SJCRH30 (cell line): Measurements from ENCODE around the gene MDM4. TPM values are rescaled to one million over a fixed set of nuclear protein-coding genes. Genes with fewer than 3 reads are reported as not detected.
A peak's percentile ranks its signal among the peaks of the same experiment; 100 is the strongest.

Experiments
- DNase-seq, 2 experiments: peaks; one replicate each; pipeline ENCODE4 v3.0.0-alpha.2; 2015 to 2020
- H3K27ac ChIP-seq: fragments of 250-450 bp; sonication (Bioruptor Pico); 2 replicates; pipeline ENCODE4 v1.5.1; 2020; ENCODE audit warnings: mild to moderate bottlenecking, moderate library complexity
- H3K27me3 ChIP-seq: fragments of 250-450 bp; sonication (Bioruptor Pico); 2 replicates; pipeline ENCODE4 v1.5.1; 2020; ENCODE audit warnings: mild to moderate bottlenecking, moderate library complexity
- H3K36me3 ChIP-seq: fragments of 250-450 bp; sonication (Bioruptor Pico); 2 replicates; pipeline ENCODE4 v1.5.1; 2020; ENCODE audit warnings: mild to moderate bottlenecking, moderate library complexity
- H3K4me1 ChIP-seq: fragments of 250-450 bp; sonication (Bioruptor Pico); 2 replicates; pipeline ENCODE4 v1.5.1; 2020; ENCODE audit warnings: mild to moderate bottlenecking, moderate library complexity
- H3K4me3 ChIP-seq: fragments of 250-450 bp; sonication (Bioruptor Pico); 2 replicates; pipeline ENCODE4 v1.5.1; 2020; ENCODE audit warnings: mild to moderate bottlenecking, moderate library complexity
- H3K9me3 ChIP-seq: fragments of 250-450 bp; sonication (Bioruptor Pico); replicated peaks from 2 replicates; pipeline ENCODE4 v1.5.1; 2020; ENCODE audit warnings: mild to moderate bottlenecking, moderate library complexity
- total RNA-seq: library from RNA; depleted of rRNA; stranded (reverse); fragments of >200 nt; shearing (Covaris generic); gene quantifications from 2 replicates; pipeline ENCODE4 v1.2.3, GENCODE V29; 2014; rRNA removed

MDM4 gene, protein sequence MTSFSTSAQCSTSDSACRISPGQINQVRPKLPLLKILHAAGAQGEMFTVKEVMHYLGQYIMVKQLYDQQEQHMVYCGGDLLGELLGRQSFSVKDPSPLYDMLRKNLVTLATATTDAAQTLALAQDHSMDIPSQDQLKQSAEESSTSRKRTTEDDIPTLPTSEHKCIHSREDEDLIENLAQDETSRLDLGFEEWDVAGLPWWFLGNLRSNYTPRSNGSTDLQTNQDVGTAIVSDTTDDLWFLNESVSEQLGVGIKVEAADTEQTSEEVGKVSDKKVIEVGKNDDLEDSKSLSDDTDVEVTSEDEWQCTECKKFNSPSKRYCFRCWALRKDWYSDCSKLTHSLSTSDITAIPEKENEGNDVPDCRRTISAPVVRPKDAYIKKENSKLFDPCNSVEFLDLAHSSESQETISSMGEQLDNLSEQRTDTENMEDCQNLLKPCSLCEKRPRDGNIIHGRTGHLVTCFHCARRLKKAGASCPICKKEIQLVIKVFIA
- total RNA-seq: 26.6 and 41.2 TPM in 2 replicates

- Histone ChIP-seq H3K9me3 (no peaks in the 10 kb centered on the region), H3K4me1 (peaks cover 16% of the 10 kb centered on the region), H3K27ac (peak within 1 kb of the TSS; percentile 92), H3K36me3 (peaks cover 8% of the 10 kb centered on the region; the same call in 1 of the 2 replicates), H3K4me3 (peak within 1 kb of the TSS; percentile 86), H3K27me3 (no peaks in the 10 kb centered on the region)
- peak; percentile 97 to 99 for DNase-seq
These were observed at the start of gene MDM4 for GRCh38 chr1:204516180-204516879. Gene MDM4, plus strand, starts transcription at chr1:204516406. Its CDS starts 9,113 bp downstream, at chr1:204525519.

DNA sequence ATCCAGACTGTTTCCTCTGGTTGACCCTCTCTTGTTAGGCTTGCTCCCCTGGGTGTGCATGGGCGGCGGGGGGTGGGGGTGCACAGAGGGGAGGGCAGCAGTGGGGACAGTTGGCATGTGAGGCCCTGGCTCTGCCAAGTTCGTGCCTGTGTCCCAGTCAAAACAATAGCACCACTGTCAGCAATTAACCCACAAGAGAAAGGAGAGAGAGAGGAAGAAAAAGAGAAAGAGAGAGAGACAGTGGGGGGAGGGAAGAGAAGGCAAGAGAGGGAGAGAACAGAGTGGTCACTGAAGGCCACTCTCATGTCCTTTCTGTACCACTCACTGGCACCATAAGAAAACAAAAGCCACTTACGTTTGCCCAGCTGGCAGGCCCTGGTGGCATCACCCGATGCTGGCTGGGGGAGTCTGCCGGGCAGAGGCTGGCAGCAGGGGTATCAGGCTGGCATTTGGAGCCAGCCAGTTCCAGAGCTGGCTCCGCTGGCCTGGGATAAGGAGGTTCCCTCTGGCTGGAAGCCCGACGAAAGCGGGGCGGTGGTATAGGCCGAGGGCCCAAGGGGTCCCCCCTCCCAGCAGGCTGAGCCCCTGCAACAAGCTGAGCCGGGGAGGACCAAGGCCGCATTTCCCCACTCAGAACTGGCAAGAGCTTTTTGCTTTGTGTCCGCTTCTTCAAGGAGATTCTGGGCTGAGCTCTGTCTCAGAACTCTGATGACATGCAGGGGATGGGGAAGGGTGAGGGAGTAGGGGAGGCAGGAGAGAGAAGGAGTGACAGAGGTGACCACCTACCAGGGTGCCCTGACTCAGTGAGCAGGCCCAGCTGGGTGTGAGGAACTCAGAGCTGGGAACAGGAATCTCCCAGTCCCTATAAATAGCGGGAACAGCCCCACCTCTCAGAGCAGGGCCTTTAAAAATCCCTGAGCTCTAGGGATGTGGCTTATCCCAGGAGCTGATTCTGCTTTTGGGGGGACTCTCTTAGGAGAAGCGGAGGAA lies 49.5 kb upstream of the MDM4 start:
- no peaks in the 10 kb centered on the region for H3K36me3 ChIP-seq
- H3K27ac ChIP-seq: peak overlapping the region; percentile 64
- no peak overlapping the region for H3K4me3 ChIP-seq
- H3K4me1 ChIP-seq: peaks cover 31% of the 10 kb centered on the region
- peak in 1 of 2 experiments; percentile 35 for DNase-seq
- H3K9me3 ChIP-seq: no peaks in the 10 kb centered on the region; the same call in 1 of the 2 replicates
- H3K27me3 ChIP-seq: no peaks in the 10 kb centered on the region

DNA sequence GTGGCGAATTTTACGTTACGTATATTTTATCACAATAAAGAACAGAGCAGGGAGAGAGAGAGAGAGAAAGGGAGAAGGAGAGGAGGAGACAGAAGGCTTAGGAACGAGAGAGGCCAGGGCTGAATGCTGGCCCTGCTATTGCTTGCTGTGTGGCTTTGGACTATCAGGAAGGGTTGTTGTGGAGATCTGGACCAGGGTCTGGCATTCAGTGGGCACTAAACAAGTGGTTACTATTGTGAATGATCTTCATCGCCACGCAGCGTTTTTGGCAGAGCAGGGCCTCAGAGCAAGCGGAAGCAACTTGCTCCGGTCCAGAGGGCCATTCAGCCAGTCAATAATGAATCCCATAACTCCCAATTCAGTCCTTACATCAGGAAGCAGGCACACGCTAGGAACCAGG lies 48.0 kb upstream of the MDM4 start:
- Histone ChIP-seq H3K4me1 (peaks cover 31% of the 10 kb centered on the region), H3K4me3 (no peak overlapping the region), H3K9me3 (no peaks in the 10 kb centered on the region; the same call in 1 of the 2 replicates), H3K27ac (no peak overlapping the region), H3K36me3 (no peaks in the 10 kb centered on the region), H3K27me3 (no peaks in the 10 kb centered on the region)
- no peak for DNase-seq

- peaks cover 31% of the 10 kb centered on the region for H3K4me1 ChIP-seq
These were observed 47.4 kb upstream of the MDM4 start for GRCh38 chr1:204468766-204469302.

DNA sequence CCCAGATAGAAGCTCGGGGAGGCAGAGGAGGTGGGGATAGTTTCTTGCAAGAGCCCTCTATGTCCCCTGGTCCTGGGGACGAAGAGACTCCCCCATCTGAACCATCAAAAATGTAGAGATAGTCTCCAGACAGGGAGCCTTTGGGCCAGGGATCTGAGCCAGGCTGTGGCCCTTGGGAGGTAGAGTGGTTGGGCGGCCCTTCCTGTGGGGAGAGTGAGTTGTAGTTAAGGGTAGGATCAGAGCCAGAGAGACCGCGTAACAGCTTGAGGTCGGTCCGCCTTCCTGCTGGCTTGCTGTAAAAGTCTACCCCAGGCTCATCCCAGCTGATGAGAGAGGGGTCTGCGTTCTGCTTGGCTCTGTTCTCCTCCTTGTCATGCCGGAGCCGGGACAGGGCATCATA lies 46.9 kb upstream of the MDM4 start:
- peaks cover 27% of the 10 kb centered on the region for H3K4me1 ChIP-seq

More at GRCh38 chr1:204468766-204469302, 47.4 kb upstream of the MDM4 start:
- DNase-seq: no peak
- Histone ChIP-seq H3K36me3 (no peaks in the 10 kb centered on the region), H3K9me3 (no peaks in the 10 kb centered on the region; the same call in 1 of the 2 replicates), H3K27me3 (no peaks in the 10 kb centered on the region), H3K4me3 (no peak overlapping the region), H3K27ac (no peak overlapping the region)

GRCh38 chr1:204471687-204472086 lies 44.5 kb upstream of the MDM4 start:
- DNase-seq: no peak
- Histone ChIP-seq H3K4me1 (peaks cover 23% of the 10 kb centered on the region), H3K36me3 (no peaks in the 10 kb centered on the region), H3K27me3 (no peaks in the 10 kb centered on the region), H3K9me3 (no peaks in the 10 kb centered on the region; the same call in 1 of the 2 replicates), H3K27ac (no peak overlapping the region), H3K4me3 (no peak overlapping the region)

More for the DNA sequence above, 46.9 kb upstream of the MDM4 start:
- Histone ChIP-seq H3K4me3 (no peak overlapping the region), H3K9me3 (no peaks in the 10 kb centered on the region; the same call in 1 of the 2 replicates), H3K36me3 (no peaks in the 10 kb centered on the region), H3K27me3 (no peaks in the 10 kb centered on the region), H3K27ac (no peak overlapping the region)
- DNase-seq: no peak

GRCh38 chr1:204472660-204473059 lies 43.5 kb upstream of the MDM4 start:
- no peaks in the 10 kb centered on the region for H3K36me3 ChIP-seq
- no peak overlapping the region for H3K4me3 ChIP-seq
- peaks cover 16% of the 10 kb centered on the region for H3K4me1 ChIP-seq
- DNase-seq: no peak
- H3K27me3 ChIP-seq: no peaks in the 10 kb centered on the region
- H3K27ac ChIP-seq: no peak overlapping the region
- H3K9me3 ChIP-seq: no peaks in the 10 kb centered on the region; the same call in 1 of the 2 replicates

DNA sequence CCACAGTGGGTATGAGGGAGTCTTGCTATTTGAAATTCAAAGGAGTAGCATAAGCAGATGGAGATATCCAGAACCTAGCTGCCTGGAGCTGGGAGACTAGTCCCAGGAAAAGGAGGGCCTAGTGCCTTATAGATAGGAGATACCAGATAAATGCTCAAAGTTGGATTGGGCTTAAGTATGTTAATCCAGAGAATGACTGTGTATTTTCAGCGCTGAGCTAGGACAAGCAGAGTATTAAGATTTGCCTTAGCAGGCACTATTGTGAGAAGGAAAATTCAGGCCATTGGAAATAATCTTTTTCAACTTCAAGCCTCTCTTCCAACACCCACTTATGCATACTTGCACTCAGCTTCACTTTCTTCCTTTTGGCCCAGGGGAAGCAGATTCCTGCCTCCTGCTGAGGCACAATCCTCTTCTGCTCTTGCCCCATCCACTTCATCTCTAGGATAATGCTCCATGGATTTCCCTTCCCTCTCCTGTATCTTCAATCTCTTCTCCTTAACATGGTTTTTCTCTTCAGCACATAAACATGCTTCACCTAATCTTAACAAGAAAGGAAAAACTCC lies 42.7 kb upstream of the MDM4 start:
- DNase-seq: no peak
- Histone ChIP-seq H3K9me3 (no peaks in the 10 kb centered on the region; the same call in 1 of the 2 replicates), H3K4me3 (no peak overlapping the region), H3K36me3 (no peaks in the 10 kb centered on the region), H3K4me1 (peaks cover 16% of the 10 kb centered on the region), H3K27ac (no peak overlapping the region), H3K27me3 (no peaks in the 10 kb centered on the region)

DNA sequence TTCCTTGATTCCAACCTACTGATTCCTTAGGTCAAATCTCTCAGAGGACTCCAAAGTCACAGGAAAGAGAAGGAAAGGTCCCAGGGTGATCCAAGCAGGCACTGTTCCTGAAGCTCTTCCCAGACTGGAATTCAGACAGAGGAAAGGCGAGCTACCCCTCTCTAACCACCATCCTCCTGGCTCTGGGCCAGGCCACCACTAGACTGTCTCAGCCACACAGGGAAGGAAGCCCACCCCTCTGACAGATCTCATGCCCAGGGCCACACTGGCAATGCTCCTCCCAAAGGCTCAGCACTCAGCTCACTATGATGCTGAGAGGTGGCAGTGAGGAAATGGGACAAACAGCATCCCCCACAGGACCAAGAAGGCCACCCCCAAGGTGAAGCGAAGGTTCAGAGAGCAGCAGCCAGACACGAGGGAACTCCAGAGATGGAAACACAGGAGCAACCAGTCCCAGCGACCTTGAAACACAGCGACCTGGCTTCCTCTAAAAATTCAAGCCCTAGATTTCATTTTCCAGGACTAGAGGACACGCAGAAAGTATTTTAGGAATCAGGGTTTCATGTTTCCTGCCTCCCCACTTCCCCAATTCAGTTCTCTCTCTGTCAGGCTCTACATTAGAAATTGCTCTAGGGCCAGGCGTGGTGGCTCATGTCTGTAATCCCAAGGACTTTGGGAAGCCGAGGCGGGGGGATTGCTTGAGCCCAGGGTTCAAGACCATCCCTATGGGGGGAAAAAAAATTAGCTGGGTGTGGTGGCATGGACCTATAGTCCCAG lies 40.4 kb upstream of the MDM4 start:
- H3K27ac ChIP-seq: no peak overlapping the region; the same call in 1 of the 2 replicates
- no peaks in the 10 kb centered on the region for H3K27me3 ChIP-seq
- peaks cover 19% of the 10 kb centered on the region for H3K4me1 ChIP-seq
- peak; percentile 72 to 80 for DNase-seq
- H3K9me3 ChIP-seq: no peaks in the 10 kb centered on the region
- H3K36me3 ChIP-seq: no peaks in the 10 kb centered on the region
- no peak overlapping the region for H3K4me3 ChIP-seq

- Histone ChIP-seq H3K4me3 (no peak overlapping the region), H3K27me3 (no peaks in the 10 kb centered on the region), H3K36me3 (no peaks in the 10 kb centered on the region), H3K9me3 (no peaks in the 10 kb centered on the region), H3K4me1 (peaks cover 19% of the 10 kb centered on the region), H3K27ac (no peak overlapping the region)
- DNase-seq: no peak
These were observed 39.6 kb upstream of the MDM4 start for GRCh38 chr1:204476563-204476962.

- Histone ChIP-seq H3K27me3 (no peaks in the 10 kb centered on the region), H3K4me3 (no peak overlapping the region), H3K36me3 (no peaks in the 10 kb centered on the region), H3K4me1 (peaks cover 19% of the 10 kb centered on the region), H3K27ac (no peak overlapping the region), H3K9me3 (no peaks in the 10 kb centered on the region)
- DNase-seq: no peak
These were observed 39.0 kb upstream of the MDM4 start for GRCh38 chr1:204477036-204477740.

- Histone ChIP-seq H3K36me3 (no peaks in the 10 kb centered on the region), H3K9me3 (no peaks in the 10 kb centered on the region), H3K4me3 (no peak overlapping the region), H3K27ac (no peak overlapping the region), H3K27me3 (no peaks in the 10 kb centered on the region), H3K4me1 (peaks cover 19% of the 10 kb centered on the region)
- peak in 1 of 2 experiments; percentile 38 for DNase-seq
These were observed 37.9 kb upstream of the MDM4 start for GRCh38 chr1:204478172-204478899.
